ENCODE measurements around the gene SORBS1.

SORBS1 gene

GRCh38 chr10:95522117-95522516, 39.1 kb downstream of the SORBS1 start:
- H3K4me1 Mint-ChIP-seq (ENCODE audit: low read depth) = no peaks in the 10 kb centered on the region
- no peak overlapping the region for H3K27ac Mint-ChIP-seq
- H3K4me3 Mint-ChIP-seq = no peak overlapping the region
- H3K9me3 Mint-ChIP-seq = no peaks in the 10 kb centered on the region
- no peaks in the 10 kb centered on the region for H3K36me3 Mint-ChIP-seq (ENCODE audit: low read depth)
- no peaks in the 10 kb centered on the region for H3K27me3 Mint-ChIP-seq (ENCODE audit: low read depth)

- no peaks in the 10 kb centered on the region for H3K9me3 Mint-ChIP-seq
- no peak overlapping the region for H3K27ac Mint-ChIP-seq
- no peak overlapping the region for H3K4me3 Mint-ChIP-seq
- H3K27me3 Mint-ChIP-seq (ENCODE audit: low read depth) = no peaks in the 10 kb centered on the region
- no peaks in the 10 kb centered on the region for H3K4me1 Mint-ChIP-seq (ENCODE audit: low read depth)
- no peaks in the 10 kb centered on the region for H3K36me3 Mint-ChIP-seq (ENCODE audit: low read depth)
These were observed 40.6 kb downstream of the SORBS1 start for GRCh38 chr10:95520617-95521016.

DNA sequence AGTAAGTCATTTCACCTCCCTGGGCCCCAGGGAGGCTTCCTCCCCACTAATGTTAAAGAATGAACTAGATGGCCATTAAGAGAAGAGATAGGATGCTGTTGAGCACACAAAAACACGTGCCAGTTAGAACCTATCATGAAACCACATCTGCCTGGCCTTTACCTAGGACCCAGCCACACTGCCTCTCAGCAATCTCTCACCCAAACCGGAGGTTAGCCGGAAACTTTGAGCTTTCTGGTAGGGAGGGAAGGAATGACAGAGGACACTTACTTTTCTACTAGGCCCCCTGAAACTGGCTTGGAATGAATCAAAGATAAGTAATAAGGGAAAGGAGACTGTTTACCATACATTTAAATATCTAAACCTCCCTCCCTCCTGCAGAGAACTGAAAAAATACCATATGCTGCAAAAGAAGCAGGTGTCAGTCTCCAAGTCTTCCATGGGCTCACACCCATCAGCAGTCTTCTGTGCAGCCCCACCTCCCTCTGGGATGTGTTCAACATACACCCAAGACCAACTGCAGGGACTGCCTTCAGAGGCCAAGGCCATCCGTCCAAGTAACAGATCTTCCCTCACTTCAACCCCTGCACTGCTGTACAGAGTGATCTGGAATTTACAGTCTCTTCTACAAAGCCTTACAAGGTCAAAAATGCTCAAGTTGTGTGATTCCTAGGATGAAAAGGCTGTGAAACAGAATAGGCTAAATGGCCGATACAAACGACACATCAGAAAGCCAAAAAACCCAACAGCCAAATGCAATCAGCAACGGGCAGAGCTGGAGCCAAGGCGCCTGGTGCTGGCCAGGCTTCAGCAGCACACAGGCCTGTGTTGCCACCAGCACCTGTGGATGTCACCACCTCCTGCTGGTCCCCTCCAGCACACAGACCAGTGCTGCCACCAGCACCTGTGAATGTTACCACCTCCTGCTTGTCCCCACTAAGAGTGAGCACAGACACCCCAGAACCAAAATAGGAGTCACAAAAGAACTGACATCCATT, 42.4 kb downstream of the SORBS1 start:
- Mint-ChIP-seq H3K27me3 (ENCODE audit: low read depth) (peaks cover 3% of the 10 kb centered on the region), H3K4me1 (ENCODE audit: low read depth) (no peaks in the 10 kb centered on the region), H3K4me3 (no peak overlapping the region), H3K27ac (no peak overlapping the region), H3K36me3 (ENCODE audit: low read depth) (no peaks in the 10 kb centered on the region), H3K9me3 (no peaks in the 10 kb centered on the region)

DNA sequence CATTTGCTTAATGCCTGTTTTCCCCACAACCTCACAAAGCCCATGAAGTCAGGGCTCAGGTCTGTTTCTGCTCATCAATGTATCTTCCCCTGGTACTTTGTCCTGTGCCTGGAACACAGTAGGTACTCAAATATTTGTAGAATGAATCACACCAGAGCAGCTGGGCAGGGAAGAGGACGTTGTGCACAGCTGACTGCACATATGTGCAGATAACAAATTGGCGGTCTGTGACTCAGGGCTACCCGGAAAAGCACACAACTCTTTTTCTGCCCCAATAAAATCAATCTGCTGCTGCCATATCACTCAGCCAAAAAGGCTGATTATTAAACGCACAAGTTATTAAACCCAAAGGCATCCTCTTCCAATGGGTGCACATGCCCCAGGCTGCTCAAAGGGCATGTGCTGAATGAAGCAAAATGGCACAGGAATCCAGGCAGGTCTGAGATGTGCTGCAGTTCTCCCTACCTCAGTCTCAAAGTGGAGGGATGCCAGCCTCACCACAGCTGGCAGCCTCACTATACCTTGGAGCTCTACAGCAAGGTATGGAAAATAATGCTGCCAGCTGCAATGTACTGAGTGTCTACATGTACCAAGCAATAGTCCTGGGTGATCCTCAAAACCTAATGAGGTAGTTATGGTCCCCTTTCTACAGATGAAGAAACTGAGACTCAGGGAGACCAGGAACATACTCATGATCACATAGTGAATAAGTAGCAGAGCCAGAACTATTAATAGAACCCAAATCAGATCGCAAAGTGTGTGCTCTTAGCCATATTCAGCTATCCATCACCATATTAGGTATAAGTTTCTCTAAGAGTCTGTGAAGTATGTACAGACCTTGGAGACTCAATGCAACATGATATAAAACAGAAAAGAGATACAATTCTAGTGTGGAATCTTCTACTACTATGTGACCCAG, 43.4 kb downstream of the SORBS1 start:
- Mint-ChIP-seq H3K27ac (no peak overlapping the region), H3K4me1 (ENCODE audit: low read depth) (no peaks in the 10 kb centered on the region), H3K27me3 (ENCODE audit: low read depth) (peaks cover 3% of the 10 kb centered on the region), H3K9me3 (no peaks in the 10 kb centered on the region), H3K36me3 (ENCODE audit: low read depth) (no peaks in the 10 kb centered on the region), H3K4me3 (no peak overlapping the region)

- Mint-ChIP-seq H3K9me3 (no peaks in the 10 kb centered on the region), H3K36me3 (ENCODE audit: low read depth) (no peaks in the 10 kb centered on the region), H3K4me3 (no peak overlapping the region), H3K27me3 (ENCODE audit: low read depth) (peaks cover 3% of the 10 kb centered on the region), H3K27ac (no peak overlapping the region), H3K4me1 (ENCODE audit: low read depth) (no peaks in the 10 kb centered on the region)
These were observed 44.3 kb downstream of the SORBS1 start for GRCh38 chr10:95516774-95517373.

DNA sequence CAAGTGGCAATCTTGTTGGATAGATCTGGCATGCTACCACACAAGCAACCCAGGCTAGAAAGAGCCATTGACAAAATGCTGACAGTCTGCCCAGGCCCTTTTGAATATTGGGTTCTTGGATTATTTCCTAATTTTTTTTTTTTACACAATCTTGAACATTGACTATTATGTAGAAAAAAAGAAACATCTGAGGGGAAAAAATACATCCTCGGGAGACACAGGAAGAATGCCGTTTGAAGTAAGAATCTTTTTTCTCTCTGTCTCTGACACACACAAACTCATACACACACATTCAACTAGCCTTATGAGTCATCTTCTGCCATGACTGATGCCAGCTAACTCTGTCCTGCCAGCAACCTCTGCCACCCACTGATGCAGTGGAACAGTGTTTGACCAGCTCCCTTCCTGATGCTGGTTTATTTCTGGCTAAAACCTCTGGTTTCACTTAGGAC, 47.2 kb downstream of the SORBS1 start:
- Mint-ChIP-seq H3K36me3 (ENCODE audit: low read depth) (no peaks in the 10 kb centered on the region), H3K4me3 (no peak overlapping the region), H3K27ac (no peak overlapping the region), H3K27me3 (ENCODE audit: low read depth) (peaks cover 8% of the 10 kb centered on the region), H3K9me3 (no peaks in the 10 kb centered on the region), H3K4me1 (ENCODE audit: low read depth) (no peaks in the 10 kb centered on the region)

GRCh38 chr10:95513008-95513589, 48.1 kb downstream of the SORBS1 start:
- H3K9me3 Mint-ChIP-seq = no peaks in the 10 kb centered on the region

GRCh38 chr10:95511314-95511713, 49.9 kb downstream of the SORBS1 start:
- no peaks in the 10 kb centered on the region for H3K36me3 Mint-ChIP-seq (ENCODE audit: low read depth)
- H3K4me1 Mint-ChIP-seq (ENCODE audit: low read depth) = no peaks in the 10 kb centered on the region
- H3K9me3 Mint-ChIP-seq = no peaks in the 10 kb centered on the region
- H3K4me3 Mint-ChIP-seq = no peak overlapping the region
- H3K27me3 Mint-ChIP-seq (ENCODE audit: low read depth) = peaks cover 8% of the 10 kb centered on the region
- no peak overlapping the region for H3K27ac Mint-ChIP-seq

More at GRCh38 chr10:95513008-95513589, 48.1 kb downstream of the SORBS1 start:
- H3K4me3 Mint-ChIP-seq = no peak overlapping the region
- H3K4me1 Mint-ChIP-seq (ENCODE audit: low read depth) = no peaks in the 10 kb centered on the region
- H3K27ac Mint-ChIP-seq = no peak overlapping the region
- peaks cover 8% of the 10 kb centered on the region for H3K27me3 Mint-ChIP-seq (ENCODE audit: low read depth)
- no peaks in the 10 kb centered on the region for H3K36me3 Mint-ChIP-seq (ENCODE audit: low read depth)

- Mint-ChIP-seq H3K9me3 (no peaks in the 10 kb centered on the region), H3K27me3 (ENCODE audit: low read depth) (peaks cover 4% of the 10 kb centered on the region), H3K27ac (no peak overlapping the region), H3K4me1 (ENCODE audit: low read depth) (no peaks in the 10 kb centered on the region), H3K4me3 (no peak overlapping the region), H3K36me3 (ENCODE audit: low read depth) (no peaks in the 10 kb centered on the region)
These were observed 51.9 kb downstream of the SORBS1 start for GRCh38 chr10:95509251-95509650.

DNA sequence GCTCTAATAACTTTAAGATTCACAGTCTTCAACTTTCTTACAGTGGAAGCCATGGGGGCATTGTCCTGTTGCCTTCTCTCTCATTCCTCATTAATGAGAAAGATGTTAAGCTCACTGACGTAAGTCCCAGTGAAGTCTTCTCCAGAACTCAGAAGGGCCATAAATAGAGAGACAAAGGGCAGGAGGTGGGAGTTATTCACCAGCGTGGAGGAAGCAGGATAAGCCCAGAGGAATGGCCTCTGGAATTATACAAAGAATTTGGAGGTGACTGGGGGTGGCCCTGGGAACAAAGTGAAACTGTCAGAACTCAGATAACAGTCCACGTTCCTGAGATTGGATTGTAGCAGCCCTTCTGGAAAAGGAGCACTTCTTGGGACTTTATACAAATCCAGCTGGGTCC, 52.4 kb downstream of the SORBS1 start:
- Mint-ChIP-seq H3K36me3 (ENCODE audit: low read depth) (no peaks in the 10 kb centered on the region), H3K9me3 (no peaks in the 10 kb centered on the region), H3K27ac (no peak overlapping the region), H3K4me3 (no peak overlapping the region), H3K27me3 (ENCODE audit: low read depth) (peaks cover 4% of the 10 kb centered on the region), H3K4me1 (ENCODE audit: low read depth) (no peaks in the 10 kb centered on the region)

DNA sequence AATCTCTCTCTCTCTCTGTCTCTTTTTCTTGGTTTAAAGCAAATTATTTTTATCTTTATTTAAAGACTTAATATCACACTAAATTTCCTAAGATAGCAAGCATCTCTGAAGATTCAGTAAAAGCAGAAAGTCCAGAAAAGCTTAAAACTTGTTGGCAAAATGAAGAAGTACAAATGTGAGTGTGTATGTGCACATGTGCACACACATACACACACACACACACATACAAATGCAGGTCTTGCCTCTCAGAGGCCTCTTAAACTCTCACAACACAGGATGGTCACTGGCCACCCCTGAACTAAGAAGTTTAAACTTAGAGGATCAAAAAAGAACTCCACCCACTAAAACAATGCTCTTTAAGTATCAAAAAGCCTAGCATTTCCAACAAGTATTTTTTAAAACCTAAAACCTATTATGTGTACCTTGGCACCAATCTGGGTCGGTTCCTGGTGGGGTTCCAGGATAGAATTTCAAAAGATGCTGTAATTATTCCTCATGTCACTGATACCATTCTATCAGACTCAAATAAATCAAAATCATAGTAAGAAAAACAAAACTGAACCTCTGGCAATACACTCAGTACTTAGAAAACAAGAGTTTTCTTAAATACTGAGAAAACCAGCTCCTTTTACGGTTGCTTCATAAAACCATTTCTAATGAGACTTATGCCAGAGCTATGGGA, 55.0 kb downstream of the SORBS1 start:
- Mint-ChIP-seq H3K4me1 (ENCODE audit: low read depth) (no peaks in the 10 kb centered on the region), H3K27me3 (ENCODE audit: low read depth) (peaks cover 4% of the 10 kb centered on the region), H3K36me3 (ENCODE audit: low read depth) (no peaks in the 10 kb centered on the region), H3K9me3 (no peaks in the 10 kb centered on the region), H3K27ac (no peak overlapping the region), H3K4me3 (no peak overlapping the region)

- Mint-ChIP-seq H3K4me3 (no peak overlapping the region), H3K36me3 (ENCODE audit: low read depth) (no peaks in the 10 kb centered on the region), H3K4me1 (ENCODE audit: low read depth) (no peaks in the 10 kb centered on the region), H3K27ac (no peak overlapping the region), H3K27me3 (ENCODE audit: low read depth) (peaks cover 4% of the 10 kb centered on the region), H3K9me3 (no peaks in the 10 kb centered on the region)
These were observed 55.5 kb downstream of the SORBS1 start for GRCh38 chr10:95505641-95506040.

DNA sequence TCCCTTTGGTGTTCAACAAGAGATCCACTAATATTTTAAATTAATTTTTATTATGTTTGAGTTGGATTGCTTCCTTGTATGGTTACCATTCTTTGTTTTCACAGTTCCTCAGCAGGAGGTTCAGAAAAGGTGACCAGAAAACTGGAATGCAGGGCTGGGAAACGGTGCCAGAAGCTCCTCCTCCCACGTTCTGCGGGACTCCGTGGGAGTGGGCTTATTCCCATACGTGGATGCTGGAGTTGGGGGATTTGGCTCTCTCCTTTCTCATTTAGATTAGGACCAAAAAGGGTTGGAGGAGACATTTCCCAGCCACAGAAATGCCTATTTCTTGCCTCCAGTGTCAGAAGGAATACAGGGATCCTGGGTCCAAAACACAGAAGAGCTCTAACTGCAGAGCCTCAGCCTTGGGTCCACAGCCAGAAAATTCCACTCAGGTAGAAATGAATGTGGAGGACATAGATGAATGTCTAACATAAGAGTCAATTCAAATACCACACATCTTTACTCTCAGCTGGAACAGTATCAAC, 56.0 kb downstream of the SORBS1 start:
- Mint-ChIP-seq H3K4me3 (no peak overlapping the region), H3K9me3 (no peaks in the 10 kb centered on the region), H3K4me1 (ENCODE audit: low read depth) (no peaks in the 10 kb centered on the region), H3K27me3 (ENCODE audit: low read depth) (peaks cover 4% of the 10 kb centered on the region), H3K27ac (no peak overlapping the region), H3K36me3 (ENCODE audit: low read depth) (no peaks in the 10 kb centered on the region)

Measured in T-helper 1 cell treated with Interleukin-12 subunit alpha and Interleukin-12 subunit beta and Interleukin-4 antibody, amounts not matched to agents 30 μg/mL and 1 μg/mL, for 36 hours (primary cell).